ENCODE measurements around the gene YIPF2.
"Not testable (repeated sequence)": the region's sequence is repeated elsewhere in the genome, so short reads cannot be mapped to it uniquely, and the experiment has no call there.

YIPF2 gene

DNA sequence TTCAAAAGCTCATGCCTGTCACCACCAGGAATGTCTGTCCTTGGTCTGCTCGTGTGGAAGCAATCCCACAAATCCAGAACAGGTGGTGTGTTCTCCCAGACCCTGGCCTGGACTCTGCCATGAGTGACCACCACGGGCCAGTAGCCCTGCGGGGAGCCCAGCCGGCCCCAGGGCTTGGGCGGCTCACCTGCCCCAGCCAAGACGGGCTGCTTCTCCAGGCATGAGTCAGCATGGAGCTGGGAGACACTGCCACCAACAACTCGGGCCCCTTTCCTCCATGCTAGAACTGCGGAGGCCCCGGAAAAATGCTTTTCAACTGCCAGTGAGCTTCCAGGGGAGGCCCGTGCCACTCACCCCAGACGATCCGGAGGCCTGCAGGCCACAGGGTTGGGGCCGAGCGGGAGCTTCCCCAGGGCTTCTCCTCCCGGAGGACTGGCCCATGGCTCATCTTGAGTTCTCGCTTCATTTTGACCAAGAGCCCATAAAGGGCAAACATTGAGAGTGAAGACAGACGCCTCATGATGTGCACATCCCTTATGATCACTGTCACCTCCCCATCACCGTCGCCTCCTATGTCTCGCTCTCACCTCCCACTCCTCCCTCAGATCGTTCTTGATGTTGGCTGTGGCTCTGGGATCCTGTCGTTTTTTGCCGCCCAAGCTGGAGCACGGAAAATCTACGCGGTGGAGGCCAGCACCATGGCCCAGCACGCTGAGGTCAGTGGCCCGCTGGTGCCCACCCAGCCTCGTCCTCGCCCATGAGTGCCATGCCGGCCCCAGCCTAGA lies 16.7 kb downstream of the YIPF2 start:
- no peak for DNase-seq (ENCODE audit: low read depth in 2 of 2)

DNA sequence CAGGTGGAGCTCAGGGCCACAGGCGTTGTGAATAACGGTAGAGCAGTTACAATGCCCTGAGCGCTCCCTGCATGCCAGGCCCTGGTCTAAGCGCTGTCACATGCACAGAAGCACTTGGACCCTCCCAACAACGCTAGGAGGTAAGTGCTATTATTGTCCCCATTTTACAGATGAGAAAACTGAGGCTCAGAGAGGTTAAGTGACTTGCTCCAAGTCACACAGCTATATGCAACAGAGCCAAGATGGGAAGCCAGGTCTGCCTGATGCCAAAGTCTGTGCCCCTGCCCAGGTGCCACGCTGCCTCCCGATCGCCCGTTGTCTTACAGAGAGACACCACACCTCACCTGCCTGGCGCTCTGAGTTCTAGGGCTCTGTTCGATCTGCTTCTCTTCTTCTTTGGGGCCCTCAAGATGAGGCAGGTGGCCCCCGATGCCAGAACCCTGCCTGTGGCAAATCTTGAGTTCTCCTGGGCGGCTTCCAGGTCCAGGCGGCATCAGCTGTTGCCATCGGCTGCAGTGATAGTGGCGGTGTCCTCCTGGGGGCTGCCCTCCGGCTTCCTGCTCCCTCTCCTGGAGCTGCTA lies 20.0 kb downstream of the YIPF2 start:
- DNase-seq (ENCODE audit: low read depth in 2 of 2): no peak

DNA sequence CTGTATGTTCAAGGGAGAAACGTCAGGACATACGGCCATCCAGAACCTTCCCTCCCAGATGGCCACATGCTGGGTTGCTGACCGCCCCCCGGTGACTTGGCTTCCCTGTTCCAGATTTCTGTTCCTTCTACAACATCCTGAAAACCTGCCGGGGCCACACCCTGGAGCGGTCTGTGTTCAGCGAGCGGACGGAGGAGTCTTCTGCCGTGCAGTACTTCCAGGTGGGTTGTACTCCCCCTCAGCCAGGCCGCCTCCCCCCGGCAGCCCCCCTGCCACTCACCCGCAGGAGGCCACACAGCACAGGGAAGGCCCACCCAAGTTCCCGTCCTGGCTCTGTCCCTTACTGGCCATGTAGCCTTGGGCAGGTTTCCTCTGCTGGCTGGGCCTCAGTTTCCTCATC lies 20.5 kb downstream of the YIPF2 start:
- no peak for DNase-seq (ENCODE audit: low read depth in 2 of 2)

DNA sequence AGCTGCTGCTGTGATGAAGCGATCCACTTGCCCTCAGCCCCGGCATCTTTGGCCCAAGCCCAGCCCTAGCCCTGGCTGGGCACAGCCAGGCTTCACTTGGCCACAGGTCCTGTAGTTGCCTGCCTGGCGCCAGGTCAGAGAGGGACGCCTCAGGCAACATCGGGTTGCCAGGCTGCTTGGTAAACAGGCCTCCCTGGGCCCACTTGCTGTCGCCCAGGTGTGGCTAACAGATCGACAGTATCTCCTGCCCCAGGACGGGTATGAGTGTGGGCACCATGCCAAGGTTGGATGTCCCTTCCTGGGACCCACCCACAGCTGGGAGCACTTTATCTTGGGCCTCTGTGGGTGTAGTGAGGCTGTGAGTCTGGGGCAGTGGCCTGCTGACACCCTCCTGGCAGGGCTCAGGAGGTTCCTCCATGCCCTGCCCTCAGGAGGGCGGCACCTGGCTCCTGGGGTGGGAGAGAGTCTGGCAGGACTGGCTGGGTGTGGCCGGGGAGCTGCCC lies 29.2 kb downstream of the YIPF2 start:
- no peak for DNase-seq (ENCODE audit: low read depth in 2 of 2)

DNA sequence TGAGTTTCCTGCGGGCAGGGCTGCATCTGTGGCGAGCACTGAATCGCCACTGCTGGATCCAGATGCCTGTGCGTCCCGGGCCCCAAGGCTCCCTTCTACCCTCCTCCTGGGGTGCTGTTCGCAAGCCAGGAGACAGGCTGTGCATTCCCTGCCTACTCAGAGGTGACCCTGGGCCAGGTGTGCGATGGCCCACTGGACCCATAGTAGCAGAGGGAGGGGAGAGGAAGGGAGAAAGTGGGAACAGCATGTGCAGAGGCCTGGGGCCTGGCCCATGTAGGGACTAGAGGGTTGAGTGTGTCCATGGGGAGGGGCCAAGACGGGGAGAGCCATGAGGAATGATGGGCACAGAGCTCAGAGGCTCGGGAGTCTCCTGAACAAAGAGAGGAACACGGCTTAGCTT lies 29.8 kb downstream of the YIPF2 start:
- DNase-seq (ENCODE audit: low read depth in 2 of 2): no peak

DNA sequence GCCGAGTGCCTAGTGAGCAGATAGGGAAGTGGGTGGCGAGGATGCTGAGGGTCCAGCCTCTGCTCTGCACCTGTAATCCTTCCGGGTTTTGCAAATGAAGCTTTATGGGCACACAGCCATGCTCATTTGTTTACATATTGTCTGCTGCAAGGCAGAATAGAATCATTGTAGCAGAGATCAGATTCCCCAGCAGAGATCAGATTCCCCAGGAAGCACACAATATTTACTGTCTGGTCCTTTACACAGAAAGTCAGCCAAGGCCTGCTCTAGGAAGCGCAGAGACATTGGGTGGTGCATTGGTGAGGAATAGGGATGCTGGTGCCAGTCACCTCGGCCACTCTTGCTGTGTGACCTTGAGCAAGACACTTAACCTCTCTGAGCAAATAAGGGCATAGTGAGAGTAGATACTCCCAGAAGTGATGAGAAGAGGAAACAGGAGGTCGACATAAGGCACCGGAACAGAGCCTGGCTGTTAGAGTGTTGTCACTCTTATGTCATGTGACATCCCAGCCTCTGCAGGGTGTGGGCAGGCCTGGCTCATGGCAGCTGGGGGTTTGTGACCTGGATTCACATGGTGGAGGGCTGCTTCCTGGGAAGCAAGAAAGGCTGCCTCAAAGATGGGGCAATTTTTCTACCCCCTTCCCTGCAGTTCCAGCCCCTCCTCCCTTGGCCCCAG lies 31.4 kb downstream of the YIPF2 start:
- no peak for DNase-seq (ENCODE audit: low read depth in 2 of 2)

DNA sequence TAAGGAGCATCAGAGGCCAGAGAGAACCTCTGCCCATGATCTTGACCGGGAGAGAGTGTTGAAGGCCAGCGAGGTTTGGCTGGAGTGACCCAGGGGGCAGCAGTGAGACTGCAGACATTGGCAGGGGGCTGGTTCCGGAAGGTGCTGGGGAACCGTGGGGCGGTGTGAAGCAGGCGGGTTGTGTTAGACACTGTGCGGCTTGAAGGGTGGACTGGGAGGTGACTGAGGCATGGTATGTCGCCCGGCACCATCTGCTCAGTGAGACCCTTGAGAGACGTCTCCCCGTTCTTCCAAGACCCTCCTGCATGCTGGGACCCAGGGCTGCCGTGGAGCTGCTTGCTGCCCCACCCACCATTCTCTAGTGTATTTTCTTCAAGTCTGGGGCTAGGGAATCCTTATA lies 32.5 kb downstream of the YIPF2 start:
- no peak for DNase-seq (ENCODE audit: low read depth in 2 of 2)

DNA sequence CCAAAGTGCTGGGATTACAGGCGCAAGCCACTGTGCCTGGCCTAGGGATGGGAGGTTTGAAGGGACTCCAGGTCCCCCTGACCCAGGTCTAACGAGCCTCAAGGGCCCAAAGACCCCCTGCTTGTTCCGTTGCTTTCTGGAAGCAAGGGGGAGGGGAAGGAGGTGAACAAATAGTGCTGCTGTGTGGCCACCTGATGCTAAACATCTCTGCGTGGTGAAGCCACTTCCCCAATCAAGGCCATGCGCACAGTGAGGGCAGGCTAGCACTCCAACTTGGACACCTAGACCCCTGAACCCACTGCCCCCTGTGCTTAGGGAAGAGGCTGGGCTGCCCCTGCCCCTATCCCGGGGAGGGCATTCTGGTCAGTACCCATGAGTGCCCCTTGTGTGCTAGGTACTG lies 33.1 kb downstream of the YIPF2 start:
- no peak for DNase-seq (ENCODE audit: low read depth in 2 of 2)

DNA sequence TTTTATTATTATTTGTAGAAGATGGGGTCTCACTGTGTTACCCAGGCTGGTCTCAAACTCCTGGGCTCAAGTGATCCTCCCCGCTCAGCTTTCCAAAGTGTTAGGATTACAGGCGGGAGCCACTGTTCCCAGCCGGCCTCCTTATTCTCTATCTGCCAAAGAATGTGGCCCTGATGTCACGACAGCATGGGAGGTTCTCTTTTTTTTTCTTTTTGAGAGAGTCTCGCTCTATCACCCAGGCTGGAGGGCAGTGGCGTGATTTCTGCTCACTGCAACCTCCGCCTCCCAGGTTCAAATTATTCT lies 33.6 kb downstream of the YIPF2 start:
- no peak for DNase-seq (ENCODE audit: low read depth in 2 of 2)

DNA sequence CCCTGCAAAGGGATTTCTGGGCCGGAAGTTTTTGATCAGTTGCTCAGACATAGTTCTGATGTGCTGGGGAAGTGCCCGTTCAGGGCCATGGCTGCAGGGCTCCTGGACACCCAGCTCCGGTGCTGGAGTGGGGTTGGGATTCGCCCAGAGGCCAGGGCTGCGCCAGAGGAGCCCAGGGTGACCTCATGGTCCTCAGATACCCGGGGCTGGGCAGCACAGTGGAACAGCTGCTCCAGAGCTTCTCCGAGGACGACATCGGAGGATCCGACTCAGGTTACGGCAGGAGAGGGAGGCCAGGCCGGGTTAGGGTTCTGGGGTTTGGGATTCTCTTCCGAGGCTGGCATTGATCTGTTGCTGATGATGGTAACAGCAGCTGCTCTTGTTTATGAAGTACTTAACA lies 36.2 kb downstream of the YIPF2 start:
- no peak for DNase-seq (ENCODE audit: low read depth in 2 of 2)

DNA sequence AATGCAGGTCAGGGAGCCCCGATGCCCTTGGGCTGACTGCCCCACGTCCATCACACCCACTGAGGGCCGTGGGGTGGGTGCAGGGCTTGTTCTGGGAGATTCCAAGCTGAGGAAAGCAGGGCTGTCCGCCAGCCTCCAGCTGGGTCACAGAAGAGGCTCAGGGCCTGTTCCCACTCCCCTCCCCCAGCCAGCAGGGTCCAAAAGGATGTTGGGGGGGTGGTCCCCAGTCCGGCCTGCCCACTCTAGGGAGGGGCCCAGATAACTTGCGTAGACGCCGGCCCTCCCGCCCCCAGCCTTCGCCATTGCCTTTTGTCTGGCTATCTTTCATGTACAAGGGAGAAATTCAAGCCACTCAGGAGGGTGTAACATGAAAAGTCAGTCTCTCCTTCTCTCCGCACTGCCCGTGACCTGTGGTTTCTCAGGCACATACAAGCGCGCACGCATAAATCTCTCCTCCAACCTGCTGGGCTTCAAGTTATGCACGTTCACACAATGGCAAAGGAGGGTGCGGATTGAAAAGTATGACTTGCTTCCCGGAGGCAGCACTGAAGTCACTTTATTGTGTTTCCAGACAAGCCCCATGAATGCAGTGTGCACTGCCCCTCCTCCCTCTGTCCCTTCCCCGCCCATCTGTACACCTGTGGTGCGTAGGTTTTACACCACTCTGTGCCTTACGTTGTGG lies 36.9 kb downstream of the YIPF2 start:
- DNase-seq (ENCODE audit: low read depth in 2 of 2): no peak

DNA sequence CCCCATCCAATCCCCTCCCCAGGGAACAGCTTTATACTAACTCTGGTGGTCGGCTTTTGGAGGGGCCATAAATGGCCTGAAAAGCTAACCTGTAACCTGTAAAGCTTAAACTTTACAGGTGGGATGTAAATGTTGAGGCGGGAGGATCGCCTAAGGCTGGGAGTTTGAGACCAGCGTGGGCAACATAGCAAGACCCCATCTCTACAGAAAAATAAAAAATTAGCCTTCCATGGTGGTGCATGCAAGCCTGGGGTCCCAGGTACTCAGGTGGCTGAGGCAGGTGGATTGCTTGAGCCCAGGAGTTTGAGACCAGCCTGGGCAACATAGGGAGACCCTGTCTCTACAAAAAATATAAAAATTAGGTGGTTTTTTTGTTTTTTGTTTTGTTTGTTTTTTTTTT lies 38.6 kb downstream of the YIPF2 start:
- no peak for DNase-seq (ENCODE audit: low read depth in 2 of 2)

DNA sequence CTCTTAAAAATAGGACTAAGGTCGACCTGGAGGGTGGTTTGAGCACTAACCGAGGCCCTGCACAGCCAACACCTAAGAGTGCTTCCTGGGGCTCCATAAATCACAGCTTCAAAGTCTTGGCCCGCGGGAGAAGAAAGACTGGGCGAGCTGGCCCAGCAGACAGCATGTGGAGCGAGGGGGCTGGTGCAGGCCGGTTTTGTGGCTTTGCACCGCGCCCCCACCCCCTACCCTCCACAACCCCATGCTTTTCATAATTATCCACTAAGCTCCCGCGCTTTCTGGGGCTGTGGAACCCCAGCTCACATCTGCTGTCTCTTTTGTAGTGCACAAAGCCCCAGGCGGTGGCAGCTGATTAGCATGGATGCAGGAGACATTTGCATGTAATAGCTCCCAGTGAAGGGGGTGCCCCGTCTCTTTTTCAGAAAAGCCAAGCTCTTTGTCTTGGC lies 40.0 kb downstream of the YIPF2 start:
- no peak for DNase-seq (ENCODE audit: low read depth in 2 of 2)

DNA sequence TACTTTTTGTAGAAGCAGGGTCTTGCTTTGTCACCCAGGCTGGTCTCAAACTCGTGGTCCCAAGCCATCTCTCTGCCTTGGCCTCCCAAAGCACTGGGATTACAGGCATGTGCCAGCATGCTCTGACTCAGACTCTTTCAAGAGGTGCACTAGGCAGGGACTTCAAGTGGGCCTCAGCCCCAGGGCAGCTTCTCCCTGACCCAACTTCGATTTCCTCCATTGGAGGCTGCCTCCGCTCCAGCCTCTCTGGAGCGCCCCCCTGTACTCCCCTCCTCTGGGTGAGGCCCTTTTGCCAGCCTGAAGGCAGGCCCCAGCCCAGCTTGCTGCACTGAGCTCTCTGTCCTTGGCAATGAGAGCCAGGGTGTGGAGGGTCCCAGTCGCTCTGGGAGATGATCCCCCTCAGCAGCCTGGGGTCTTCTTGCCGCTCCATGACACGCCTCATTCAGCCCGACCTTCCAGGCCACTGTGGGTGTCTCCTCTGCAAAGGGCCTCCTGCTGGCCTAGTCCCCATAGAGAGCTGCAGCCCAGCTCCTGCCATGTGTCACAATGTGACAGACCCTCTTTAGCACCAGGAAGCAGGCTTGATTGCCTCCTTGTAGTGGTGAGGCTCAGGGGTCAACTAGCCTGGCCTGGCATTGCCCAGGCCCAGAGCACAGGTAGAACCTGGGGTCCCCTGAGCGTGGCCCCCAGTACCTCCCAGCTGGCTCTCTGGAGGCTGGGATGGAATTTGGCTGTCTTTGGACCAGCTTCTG lies 40.6 kb downstream of the YIPF2 start:
- DNase-seq (ENCODE audit: low read depth in 2 of 2): no peak

DNA sequence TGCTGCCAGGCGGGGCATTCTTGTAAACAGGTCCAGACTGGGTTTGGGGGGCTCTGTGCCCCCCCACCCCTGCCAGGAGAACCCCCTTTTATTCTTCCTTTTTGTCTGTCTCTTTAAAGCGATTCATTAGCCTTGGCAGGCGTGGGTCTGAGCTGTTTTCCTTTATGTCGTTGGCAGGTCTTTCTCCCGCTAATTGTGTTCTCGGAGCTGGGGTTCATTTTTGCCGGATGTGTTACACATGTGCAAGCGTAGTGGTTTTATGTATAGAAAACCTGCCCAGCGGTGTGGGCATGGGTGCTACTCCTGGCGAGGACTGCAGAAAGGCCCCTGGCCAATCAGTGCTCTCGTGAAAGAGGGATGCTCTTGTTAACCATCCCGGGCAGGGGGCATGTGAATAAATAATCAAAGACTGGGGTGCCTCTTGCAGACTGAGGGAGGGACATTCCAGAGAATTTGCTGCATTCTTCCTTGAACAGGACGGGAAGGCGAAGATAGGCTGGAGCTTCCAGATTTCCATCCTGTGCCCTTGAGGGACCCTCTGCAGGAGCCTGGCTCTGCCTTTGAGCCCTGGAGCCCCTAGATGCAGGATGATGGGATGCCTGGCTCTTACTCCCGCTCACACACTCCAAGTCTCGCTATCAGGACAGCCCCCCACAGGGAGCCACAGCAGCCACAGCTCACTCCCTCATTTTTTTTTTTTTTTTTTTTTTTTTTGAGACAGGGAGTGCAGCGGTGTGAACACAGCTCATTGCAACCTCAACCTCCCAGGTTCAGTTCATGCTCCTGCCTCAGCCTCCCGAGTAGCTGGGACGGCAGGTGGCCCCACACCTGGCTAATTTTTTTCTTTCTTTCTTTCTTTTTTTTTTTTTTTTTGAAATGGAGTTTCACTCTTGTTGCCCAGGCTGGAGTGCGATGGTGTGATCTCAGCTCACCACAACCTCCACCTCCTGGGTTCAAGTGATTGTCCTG lies 43.0 kb downstream of the YIPF2 start:
- DNase-seq (ENCODE audit: low read depth in 2 of 2): no peak

DNA sequence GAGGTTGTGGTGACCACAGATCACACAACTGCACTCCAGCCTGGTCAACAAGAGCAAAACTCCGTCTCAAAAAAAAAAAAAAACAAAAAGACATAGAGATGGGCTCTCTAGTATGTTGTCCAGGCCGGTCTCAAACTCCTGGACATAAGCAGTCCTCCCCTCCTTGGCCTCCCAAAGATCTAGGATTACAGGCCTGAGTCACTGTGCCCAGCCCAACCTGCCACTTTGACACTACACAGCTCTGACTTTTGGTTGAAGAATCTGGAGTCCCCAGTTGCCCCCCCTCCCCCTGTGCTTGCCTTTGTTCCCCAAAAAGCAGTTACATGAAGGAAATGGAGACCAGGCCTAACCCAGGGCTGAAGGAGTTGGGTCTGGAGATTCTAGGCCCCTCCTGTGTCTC lies 44.2 kb downstream of the YIPF2 start:
- DNase-seq (ENCODE audit: low read depth in 2 of 2): no peak

DNA sequence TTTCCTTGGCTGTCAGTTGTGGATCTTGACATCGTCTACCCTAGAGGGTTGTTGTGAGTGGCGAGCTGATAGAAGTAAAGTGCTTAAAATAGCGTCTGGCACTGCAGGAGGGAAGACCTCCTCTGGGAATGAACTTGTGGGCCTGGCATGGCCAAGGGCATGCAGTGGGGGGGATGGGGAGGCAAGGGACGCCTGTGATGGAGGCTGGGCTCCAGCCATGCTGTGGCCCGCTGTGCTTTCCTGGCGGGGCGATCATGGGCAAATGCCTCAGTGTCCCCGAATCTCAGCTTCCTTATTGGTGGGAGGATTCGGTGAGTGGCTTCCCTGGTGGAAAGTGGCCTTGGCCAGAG lies 46.4 kb downstream of the YIPF2 start:
- DNase-seq (ENCODE audit: low read depth in 2 of 2): no peak

DNA sequence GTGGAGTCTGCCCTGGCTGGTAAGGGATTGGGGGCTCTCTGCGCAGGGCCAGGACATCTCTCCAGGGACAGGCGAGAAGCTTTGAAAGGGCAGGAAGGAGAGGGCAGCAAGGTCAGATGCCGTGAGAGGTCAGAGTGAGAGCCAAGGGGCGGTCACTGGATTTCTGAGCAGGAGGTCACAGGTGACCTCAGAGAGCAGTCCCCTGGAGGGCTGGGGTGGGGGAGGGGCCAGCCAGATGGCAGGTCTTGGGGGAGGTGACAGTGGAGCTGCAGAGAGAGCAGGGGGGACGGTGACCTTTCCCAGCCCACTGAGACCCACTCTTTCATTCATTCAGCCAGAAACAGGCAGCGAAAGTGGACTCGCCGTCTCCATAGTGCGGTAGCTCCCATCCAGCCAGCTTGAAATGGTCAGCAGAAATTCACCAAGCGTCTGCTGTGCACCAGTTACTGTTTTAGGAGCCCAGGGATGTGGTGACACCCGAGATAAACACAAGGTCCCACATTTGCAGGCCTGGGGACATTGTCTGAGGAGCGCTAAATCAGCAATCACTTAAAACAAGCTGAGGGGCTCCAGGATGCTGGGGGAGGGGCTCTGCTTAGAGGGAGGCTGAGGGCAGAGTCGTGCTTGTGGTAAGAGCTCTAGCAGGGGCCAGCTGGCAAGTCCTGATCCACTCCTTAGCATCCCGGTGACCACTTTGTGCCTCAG lies 46.9 kb downstream of the YIPF2 start:
- DNase-seq (ENCODE audit: low read depth in 2 of 2): no peak

DNA sequence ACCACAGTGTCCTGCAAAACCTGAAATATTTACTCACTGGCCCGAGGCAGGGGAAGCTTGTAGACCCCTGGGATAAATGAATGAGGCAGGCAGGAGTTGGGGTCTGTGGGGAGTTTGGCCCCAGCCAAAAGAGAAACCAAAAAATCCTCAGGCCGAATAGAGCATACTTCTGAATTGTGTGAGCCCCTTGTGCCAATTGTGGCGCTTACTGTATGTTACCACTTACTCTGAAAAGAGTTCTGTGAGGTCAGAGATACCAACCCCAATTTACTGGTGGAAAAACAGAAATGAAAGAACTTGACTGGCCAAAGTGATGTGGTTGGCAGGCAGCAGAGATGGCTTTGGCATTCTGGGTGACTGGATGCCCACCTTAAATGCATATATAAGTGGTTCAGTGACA lies 50.2 kb downstream of the YIPF2 start:
- no peak for DNase-seq (ENCODE audit: low read depth in 2 of 2)

DNA sequence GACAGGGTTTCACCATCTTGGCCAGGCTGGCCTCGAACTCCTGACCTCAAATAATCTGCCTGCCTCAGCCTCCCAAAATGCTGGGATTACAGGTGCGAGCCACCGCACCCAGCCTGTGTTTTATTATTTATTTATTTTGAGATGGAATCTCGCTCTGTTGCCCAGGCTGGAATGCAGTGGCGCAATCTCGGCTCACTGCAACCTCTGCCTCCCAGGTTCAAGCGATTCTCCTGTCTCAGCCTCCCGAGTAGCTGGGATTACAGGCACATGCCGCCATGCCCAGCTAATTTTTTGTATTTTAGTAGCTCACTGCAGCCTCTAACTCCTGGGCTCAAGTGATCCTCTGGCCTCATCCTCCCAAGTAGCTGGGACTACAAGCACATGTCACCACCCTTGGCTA lies 50.8 kb downstream of the YIPF2 start:
- DNase-seq (ENCODE audit: low read depth in 2 of 2): not testable (repeated sequence)

Data from stimulated activated CD4-positive, alpha-beta T cell treated with anti-CD3 and anti-CD28 coated beads, Interleukin-12 subunit alpha, Interleukin-12 subunit beta, amount 100 ng/mL, for 24 hours (primary cell).